GM19463 (cell line): Measurements from ENCODE around the gene PSMD3.

Source experiments
- ATAC-seq: cut with Tn5 transposase; IDR thresholded peaks from one replicate; pipeline ENCODE4 v1.9.1; 2021; ENCODE audit warnings: mild to moderate bottlenecking, moderate library complexity; ENCODE audit not compliant: unreplicated experiment

Gene PSMD3

GRCh38 chr17:40041196-40041595 lies 60.6 kb downstream of the PSMD3 start:
- ATAC-seq = no peak
